NCI-H2196 (cell line): ENCODE data around the gene C2orf80.
"Not testable (repeated sequence)": the region's sequence is repeated elsewhere in the genome, so short reads cannot be mapped to it uniquely, and the experiment has no call there.

Experiments used
- DNase-seq: peaks from one replicate; lab custom pipeline; 2025; ENCODE audit not compliant: unreplicated experiment; lab: John Stamatoyannopoulos, UW

The C2orf80 gene

DNA sequence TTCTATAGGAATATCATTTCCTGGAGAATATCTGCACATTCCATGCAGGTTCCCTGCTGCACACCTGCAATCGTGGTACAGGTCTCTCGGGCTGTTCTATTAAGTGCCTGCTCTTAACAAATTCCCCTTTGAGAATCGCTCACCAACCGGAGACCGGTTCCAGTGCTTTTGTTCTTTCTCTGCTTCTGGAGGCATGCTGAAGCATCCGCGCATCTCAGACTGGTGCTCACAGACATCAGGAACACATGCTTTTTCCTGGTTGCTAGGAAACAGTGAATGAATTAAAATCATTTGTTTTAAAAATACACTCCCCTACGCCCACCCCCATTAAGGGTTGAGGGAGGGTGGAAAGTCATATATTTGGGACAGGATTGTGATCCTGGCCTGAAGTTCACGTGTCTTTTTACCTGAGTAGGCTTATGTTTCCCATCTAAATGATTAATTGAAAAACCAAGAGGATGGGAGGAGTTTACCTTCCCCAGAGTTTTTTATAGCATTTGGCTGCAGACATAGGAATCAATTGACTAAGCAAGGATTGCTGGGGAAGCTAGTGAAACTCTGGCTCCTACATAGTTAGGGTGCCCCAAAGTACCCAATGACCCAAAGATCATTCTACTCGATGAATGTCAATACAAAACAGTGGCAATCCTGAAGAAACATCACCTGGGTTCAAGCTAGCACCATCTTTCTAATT, at the start of gene C2orf80:
Gene C2orf80, minus strand, starts transcription at position 221 of the 694 bp plus-strand sequence. CDS start 3,044 bp downstream, outside the sequence.
- no peak for DNase-seq

DNA sequence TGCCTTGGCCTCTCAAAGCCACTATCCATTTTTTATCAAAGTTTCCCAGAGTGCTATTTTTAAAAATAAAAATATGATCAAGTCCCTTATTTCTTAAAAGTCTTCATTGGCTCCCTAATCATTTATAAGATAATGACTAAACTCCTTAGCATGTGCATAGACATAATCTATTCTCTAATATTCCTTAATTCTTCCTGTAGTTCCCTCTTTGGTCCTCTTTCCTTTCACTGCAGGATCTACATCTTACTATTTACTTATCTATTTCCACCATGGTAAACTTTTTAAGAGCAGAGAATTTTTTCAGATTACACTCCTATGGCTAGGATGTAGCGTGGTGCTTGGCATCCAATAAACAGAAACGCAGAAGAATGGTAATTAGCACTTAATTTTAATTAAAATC, 46.0 kb upstream of the C2orf80 start:
- no peak for DNase-seq

DNA sequence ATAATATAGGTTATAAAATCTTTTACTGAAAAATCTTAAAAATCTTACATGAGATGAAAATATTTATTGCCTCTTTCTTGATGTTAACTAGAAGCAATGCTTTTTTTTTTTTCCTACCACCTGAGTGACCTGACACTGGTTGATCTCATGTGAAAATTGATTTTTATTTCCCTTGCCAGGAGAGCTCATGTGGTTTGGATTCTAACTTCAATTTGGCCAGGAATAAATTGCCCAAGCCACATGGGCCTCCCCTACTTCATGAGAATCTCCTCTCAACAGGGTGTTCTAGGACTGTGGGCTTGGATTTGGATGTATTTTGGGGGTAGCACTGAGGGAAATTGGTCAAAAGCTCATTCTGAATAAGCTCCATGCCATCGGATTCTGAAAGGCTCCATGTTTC, 45.0 kb upstream of the C2orf80 start:
- no peak for DNase-seq

DNA sequence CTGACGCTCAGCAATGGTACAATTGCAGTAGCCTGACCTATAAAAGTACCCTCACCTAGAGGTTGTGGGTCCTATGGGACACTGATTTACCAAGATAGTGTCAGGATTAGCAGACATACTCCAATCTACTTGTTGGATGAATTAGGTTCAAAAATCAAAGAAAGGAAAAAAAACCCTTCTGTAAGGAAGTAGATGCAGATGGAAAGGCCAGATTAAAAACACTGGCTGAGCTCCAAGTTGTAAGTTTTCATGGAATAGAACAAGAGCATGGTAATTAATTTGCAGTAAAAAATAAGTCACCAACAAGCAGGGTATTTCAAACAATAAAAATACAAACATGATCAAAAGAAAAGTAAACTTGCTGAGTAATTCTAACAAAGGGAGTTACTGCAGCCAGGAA, 38.6 kb upstream of the C2orf80 start:
- DNase-seq: no peak

DNA sequence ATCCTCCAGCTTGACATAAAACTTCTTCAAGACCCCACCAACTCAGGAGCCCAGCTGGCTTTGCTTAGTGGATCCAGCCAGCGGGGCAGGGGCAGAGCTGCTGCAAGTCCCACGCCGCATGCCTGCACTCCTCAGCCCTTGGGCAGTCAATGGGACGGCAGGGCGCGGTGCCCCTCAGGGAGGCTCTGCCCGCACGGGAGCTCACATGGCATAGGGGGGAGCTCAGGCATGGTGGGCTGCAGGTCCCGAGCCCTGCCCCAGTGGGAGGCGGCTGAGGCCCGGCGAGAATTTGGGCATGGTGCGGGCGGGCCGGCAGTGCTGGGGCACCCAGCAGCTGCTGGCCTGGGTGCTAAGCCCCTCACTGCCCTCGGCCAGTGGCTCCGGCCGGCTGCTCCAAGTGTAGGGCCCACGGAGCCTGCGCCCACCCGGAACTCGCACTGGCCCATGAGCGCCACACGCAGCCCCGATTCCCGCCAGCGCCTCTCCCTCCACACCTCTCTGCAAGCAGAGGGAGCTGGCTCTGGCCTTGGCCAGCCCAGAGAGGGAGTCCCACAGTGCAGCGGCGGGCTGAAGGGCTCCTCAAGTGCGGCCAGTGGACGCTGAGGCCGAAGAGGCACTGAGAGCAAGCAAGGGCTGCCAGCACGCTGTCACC, 37.9 kb upstream of the C2orf80 start:
- no peak for DNase-seq

DNA sequence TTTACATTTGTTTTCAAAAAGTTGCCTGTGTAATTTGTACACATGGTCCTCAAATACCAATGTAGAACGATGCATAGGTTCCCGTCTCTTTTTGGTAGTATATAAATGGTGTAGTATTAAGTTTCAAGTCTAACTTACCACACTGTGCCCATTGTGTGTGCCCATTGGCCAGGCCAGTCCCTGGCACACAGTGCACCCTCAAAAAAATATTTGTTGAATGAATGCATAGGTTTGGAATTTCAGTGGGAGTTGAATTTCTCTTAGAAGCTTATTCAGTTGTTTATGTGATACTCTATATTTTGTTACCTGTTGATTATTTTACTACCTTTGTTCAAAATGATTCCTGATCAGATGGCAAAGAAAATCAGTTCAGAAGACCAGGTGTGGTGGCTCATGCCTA, 35.0 kb upstream of the C2orf80 start:
- DNase-seq: no peak

DNA sequence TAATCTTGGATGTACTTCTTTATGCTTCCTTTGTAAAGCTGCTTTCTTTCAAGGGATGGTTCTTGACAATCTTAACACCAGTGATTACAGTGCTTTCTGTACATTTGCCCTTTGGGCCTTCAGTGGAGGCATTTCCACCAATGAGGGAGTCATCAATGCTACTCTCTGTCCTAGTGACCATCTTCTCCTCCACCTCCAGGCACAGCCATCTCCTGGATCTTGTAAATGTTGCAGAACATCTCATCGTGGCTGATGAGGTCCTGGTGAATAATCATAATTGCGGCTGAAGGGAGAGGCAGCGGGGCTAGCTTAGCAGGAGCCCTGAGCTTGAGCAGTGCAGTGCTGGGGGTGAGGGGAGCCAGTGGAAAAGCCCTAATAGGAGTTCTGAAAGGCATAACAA, 32.5 kb upstream of the C2orf80 start:
- DNase-seq: no peak

DNA sequence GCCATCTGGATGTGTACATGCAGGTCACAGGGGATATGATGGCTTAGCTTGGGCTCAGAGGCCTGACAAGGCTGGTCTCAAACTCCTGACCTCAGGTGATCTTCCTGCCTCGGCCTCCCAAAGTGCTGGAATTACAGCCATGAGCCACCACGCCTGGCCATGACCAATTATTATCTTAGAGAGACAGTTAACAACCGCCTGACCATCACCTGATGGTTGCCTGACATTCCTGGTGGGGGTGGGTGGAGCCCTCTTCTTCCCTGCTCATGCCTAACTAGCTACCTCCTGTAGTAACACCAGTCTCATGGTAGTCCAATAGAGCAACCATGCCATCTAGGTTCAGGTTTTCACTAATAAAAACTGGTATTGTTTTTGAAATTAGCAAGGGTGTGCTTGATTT, 32.0 kb upstream of the C2orf80 start:
- DNase-seq: not testable (repeated sequence)

DNA sequence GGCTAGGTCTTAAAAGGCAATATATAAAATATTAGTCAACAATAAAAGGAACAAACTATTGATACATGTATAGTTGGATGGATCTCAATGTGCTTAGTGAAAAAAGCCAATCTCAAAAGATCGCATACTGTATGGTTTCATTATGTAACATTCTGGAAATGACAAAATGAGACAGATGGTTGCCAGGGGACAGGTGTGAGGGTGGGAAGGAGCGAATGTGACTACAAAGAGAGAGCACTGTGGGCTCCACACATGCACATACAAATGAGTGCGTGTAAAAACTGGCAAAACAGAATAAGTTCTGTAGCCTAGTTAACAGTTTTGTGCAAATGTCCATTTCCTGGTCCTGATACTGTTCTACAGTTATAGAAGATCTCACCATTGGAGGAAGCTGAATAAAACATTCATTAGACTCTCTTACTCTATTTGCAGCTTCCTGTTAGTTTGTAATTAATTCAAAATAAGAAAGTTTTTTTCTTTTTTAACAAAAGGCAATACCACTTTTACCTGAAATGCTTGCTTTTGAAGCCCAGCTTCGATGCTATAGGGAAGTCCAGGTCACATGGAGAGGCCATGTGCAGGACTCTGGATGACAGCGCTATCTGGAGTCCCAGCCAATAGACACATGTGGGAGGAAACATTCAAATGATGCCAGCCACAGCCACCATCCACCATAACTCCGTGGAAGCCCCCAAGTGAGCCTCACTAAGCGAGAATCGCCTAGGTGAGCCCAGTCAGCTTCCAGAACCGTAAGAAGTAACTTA, 21.0 kb upstream of the C2orf80 start:
- DNase-seq: no peak

DNA sequence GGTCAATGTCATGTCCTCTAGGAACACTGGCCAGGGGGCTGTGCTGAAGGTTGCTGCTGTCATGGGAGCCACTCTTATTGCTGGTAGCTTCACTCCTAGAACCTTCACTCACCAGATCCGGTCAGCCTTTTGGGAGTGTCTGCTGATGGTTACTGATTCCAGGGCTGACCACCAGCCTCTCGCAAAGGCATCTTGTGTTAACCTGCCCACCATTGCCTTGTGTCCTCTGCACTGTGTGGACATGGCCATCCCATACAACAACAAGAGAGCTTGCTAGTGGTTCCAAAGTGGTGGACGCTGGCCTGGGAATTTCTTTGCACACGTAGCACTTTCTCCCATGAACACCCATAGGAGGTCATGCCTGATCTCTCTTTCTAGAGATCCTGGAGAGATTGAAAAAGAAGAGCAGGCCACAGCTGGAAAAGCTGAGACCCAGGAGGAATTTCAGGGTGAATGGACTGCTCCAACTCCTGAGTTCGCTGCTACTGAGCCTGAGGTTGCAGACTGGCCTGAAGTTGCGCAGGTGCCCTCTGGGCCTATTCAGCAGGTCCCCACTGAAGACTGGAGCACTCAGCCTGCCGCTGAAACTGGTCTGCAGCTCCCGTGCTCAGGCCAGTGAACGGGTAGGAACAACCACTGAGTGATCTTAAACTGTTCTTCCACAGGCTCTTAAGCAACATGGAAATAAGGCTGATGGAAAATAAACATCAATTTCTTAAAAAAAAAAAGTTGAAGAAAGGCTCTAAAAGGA, 18.7 kb upstream of the C2orf80 start:
- no peak for DNase-seq

DNA sequence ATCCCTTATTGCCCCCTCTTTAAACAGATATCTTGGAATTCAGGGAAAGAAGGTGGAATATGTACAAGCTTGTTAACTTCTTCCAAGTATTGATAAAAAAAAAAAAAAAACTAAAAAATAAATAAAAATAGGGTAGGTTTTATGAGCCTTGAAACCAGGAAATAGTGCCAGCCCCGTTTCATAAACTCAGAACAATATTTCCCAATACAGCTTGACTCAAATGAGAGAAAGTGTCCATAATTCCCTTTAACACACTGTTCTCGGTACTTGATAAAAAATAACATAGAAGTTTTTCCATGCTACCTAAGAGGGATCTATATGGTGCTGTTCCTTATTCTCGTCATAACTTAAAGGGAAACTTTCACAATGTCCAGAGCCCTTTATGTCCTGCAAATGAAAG, 17.9 kb upstream of the C2orf80 start:
- DNase-seq: no peak

DNA sequence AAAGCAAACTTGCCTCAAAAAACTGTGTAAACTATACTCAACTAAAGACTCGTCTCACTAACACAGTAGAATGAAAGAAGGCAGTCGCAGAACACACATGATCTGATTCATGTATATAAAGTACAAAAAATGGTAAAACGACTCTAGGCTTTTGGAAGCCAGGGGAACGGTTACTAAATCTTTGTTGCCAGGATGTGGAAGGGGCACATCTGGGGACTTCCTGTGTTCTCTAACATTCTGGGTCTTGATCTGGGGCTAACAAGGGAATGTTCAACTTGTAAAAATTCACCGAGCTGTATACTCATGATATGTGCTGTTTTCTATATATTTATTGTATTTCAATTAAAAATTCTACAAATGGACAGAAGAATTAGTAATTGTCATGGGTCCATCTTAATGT, 14.3 kb upstream of the C2orf80 start:
- no peak for DNase-seq

DNA sequence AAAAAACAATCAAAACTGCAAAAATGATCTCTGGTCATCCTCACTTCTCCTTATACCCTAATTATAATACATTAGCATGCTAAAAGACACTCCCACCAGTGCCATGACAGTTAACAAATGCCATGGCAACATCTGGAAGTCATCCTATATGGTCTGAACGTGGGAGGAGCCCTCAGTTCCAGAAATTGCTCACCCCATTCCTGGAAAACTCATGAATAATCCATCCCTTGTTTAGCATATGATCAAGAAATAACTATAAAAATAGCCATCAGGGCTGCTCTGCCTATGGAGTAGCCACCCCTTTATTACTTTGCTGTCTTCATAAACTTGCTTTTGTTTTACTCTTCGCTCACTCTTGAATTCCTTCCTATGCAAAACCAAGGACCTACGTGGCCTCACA, 5.7 kb upstream of the C2orf80 start:
- DNase-seq: no peak

DNA sequence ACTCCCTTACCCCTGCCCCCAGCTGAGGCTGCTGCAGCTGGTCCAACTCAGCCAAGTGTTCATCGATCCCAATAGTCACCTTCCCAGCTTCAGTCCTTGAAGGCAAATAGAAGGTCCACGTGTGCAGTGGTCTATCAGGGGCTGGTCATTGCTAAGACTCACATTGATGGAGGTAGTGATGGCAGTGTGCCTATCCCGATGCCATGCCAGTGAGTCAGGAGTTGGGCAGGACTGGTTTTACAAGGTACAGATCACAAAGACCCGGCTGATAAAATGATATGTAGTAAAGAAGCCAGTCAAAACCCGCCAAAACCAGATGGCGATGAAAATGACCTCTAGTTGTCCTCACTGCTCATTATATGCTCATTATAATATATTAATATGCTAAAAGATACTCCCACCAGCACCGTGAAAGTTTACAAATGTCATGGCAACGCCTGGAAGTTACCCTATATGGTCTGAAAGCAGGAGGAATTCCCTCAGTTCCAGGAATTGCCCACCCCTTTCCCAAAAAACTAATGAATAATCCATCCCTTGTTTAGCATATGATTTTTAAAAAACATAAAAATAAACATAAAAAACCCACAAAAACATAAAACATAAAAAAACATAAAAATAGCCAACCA, 2.9 kb upstream of the C2orf80 start:
- DNase-seq: no peak

DNA sequence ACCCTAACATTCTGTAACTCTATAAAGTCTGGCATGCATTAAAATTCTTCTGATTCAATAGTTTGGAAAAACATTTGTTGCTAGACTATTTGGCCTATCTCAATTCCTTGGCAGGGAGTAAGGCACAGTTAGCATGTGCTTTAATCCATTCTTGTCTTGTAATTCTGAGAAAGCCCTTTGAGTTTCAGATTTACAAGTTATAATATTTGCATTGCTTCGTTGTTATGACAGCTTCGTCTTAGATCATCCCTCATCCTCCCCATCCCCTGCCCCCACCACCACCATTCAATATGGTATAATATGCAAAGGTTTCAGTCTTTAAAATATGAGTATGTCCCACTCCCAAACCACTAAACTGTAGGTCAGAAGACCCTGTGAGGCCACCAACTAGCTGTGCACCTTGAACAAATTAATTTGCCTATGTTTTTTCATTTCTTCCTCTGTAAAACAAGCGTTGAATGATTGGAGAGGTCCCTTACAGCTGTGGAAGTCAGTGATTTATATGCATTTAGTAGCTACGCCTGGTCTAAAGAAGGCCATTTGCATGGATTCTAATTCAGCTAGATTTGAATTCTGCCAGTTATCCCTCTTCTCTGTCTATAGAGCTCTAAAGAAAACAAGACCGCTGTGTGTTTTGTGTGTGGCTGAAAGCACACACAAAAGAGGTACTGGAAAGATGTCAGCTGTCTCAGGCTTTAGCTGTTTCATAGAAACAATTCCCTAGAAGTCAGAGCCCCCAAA, 591 bp downstream of the C2orf80 start:
- DNase-seq: no peak

DNA sequence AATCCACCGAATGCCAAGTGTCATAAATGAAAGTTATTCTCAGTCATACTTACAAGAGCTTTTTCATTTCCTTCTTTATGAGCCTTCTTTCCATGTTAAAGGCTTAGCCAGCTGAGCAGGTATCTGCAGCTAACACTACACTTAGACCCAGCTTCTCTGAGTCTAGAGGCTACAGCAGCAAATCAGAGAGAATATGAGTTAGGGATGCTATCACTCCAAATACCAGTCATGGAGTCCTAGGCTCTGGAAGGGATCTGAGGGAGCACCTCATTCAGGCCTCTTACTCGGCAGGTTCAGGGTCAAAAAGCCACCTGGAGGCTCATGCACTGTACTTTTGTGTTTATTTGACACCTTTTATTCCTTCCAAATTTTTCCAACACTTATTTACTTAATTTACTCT, 2.9 kb downstream of the C2orf80 start:
- DNase-seq: no peak

DNA sequence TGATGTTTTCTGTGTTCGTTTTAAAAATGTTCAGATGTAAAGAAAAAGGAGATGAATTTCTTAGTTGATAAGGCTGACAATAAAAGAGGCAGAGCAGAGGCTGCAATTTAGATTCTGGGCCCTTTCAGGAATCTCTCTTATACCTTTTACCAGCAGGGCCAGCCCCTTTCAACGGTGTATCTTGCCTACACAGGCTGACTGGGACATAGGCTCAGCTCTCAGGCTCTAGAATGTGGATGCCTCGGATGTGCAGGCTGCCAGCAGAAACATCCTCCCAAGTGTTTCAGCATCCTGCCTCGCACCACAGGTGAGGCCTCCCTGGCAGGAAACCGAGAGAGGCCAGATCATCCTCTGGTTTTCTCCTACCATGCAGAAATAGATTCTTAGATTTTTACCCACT, 3.4 kb downstream of the C2orf80 start:
- no peak for DNase-seq

DNA sequence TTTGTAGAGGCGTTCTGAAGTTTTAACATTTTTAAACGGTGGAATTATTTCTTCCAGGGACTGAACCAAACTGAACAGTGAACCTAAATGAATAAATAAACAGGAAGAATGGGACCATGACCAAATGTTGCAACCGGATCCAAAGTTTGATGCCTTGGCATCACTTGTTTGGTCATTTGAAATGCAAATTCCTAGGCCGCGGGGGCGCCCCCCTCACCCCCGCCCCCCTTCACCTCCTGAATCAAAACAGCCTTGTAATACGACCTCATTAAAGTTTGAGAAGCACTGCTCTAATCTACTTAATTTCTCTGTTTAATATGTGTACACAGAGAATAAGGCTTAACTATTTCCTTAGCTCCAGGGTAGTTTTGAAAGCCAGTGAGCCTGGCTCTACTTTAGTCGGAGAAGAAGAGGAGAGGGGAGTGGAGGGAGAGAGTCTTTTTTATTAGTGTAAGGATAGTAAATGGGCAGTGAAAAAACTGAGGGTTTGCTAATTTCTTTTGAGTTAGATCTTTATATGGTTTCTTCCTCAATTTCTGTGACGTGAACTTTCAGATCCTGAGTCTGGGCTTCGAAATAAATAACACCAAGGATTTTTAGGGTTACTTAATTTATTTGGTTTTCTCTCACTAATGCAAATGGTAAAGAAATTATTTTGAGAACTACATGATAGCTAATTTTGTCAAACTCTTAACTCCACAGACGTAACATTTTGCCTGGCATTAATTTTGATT, 5.7 kb downstream of the C2orf80 start:
- no peak for DNase-seq

DNA sequence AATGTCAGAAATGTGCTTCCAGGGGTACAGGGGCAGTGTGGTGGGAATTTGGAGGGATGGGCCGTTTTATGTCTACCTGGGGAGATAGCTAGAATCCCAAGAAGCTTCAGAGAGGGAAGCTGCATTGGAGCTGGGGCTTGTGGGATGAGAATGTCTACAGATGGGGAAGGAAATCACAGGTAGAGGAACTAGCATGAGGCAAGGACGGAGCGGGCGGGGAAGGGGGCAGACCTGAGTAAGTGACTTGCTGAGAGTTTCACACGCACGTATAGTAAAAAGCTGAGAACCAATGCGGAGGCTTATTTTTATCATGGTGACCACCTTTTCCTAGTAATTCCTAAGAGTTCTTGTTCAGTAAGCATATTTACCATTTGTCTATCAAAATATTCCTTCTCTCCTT, 6.3 kb downstream of the C2orf80 start:
- no peak for DNase-seq

DNA sequence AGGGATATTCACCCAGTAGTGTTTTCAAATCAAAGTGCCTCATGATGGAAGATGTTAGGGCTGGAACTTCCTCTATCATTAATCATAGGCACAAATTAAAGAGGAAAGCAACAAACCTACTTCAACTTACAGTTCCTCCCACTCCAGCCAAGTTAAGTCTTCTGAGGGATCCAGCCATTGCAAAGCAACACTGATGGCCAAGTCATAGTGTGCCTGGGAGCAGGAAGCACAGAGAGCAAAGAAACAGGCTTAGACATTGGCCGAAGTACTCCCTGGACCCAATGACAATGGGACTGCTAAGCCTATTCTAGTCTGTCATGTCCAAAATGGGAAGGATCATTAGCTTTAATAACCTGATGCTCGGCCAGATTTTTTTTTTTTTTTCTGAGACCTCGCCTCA, 7.0 kb downstream of the C2orf80 start:
- no peak for DNase-seq
